CD4-positive, alpha-beta T cell treated with Interferon alpha-2 for 1 hour (primary cell): ENCODE measurements around the gene SPOUT1.

Experiments used
- DNase-seq, 2 donors: peaks; one replicate each; pipeline ENCODE4 v3.0.0-alpha.2; 2020 to 2022

The SPOUT1 gene

DNA sequence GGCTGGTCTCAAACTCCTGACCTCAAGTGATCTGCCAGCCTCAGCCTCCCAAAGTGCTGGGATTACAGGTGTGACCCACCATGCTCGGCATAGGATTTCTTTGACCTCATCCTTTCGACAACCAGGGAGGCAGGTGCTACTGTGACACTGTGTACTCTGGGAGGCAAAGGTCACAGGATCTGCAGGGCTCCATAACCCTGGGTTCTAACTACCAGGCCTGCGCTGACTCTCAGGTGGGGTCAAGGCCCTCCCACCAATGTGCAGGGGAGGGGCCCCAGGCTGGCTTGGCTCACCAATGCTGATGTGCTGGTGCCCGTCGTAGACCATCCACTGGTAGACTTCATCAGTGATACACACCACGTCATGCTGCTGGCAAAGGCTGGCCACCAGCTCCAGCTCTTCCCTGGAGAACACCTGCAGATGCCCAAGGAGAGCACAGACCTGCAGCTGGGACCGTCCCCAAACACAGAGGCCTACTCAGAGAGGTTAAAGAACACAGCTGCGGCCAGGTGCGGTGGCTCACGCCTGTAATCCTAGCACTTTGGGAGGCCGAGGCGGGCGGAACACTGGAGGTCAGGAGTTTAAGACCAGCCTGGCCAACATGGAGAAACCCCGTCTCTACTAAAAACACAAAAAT lies 7.0 kb upstream of the SPOUT1 start:
- DNase-seq = no peak

DNA sequence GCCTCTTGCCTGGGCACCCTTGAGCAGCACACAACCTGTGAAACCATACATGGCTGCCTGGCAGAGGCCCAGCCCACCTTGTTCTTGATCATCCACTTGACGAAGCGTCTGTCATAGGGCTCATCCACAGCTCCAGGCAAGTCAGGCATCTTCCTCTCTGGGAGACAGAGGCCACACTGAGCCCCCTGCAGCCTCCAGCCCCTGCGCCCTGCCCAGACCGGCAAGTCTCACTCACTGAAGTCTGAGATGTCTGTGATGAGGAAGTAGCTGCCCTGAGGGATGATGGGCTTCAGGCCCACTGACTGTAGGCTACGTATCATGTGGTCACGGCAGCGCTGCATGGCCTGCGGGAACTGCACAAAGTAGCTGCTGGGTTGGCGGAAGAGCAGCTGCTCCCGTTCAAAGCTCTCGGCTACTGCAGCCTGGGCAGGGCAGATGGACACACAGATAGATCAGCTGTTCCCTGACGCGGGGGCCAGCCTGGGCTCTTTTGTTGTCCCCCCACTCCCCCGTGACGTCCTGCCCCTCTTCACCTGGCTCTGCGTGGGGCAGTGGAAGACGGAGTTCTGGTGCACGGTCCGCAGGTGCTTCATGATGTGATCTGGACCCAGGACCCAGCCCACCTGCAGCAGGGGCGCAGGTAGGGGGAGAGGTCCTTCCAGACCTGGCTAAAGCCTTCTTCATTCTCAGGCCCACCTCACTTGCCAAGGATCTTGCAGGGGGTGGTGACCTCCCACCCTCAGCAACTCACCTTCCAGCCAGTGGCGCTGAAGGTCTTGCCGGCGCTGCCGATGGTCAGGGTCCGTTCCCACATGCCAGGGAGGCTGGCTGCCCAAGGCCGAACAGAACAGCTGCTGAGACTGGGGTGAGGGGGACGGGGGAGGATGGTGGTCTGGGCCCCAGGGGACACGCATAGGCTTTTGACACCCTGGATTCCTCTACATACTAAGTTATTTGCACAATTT lies 5.9 kb upstream of the SPOUT1 start:
- no peak for DNase-seq

DNA sequence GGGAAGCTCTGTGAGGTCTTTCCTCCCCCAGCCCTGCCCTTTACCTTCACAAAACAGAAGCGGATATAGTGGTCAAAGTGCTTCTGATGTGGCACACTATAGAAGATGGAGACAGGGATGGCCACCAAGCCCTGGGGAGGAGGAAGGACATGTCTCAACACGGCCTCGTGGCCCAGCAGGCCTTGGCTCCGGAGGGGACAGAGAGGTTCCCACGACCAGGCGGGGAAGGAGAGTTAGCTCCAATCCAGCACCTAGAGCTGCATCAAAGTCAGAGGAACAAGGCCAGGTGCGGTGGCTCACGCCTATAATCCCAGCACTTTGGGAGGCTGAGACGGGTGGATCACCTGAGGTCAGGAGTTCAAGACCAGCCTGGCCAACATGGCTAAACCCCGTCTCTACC lies 4.1 kb upstream of the SPOUT1 start:
- no peak for DNase-seq

DNA sequence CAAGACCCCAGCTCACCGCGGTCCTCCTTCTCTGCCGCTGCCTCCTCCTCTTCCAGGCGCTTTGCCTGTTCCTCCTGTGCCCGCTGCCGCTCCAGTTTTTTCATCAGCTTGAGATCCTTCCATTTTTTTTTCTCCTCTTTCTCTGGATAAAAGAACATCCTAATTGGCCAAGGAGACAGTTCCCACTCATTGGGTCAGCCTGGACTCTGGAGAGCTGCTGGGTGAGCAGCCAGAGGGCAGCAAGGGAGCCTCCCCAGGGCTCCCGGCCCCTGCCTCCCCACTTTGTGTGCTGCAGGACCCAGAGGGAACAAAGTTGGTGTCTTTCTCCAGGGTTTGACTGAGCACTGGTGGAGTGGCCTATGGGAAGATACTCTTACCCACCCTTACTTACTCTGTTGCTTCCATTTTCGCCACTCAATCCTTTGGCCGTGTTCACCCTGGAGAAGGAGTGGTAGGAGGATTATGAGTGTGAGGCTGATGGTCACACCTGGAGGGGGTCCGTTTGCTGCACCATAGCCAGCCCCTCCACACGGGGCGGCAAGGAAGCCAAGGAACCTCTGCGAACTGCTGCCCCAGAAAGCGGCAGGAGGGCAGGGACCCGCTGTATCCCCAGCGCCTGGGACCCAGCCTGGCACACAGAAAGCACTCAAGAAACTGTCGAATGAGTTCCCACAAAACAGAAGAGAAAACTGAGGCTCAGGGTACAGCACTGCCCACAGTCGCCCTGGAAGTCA lies 708 bp downstream of the SPOUT1 start:
- DNase-seq = no peak

DNA sequence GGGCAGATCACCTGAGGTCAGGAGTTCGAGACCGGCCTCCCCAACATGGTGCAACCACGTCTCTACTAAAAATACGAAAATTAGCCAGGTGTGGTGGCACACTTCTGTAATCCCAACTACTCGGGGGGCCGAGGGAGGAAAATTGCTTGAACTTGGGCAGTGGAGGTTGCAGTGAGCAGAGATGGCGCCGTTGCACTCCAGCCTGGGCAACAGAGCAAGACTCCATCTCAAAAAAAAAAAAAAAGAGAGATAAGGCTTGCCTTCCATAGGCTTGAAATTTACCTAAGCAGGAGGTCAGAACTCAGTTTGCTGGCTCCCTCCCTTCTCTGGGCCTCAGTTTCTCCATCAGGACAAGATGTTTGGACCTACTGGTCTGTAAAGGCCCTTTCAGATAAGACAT lies 1.3 kb downstream of the SPOUT1 start:
- no peak for DNase-seq

DNA sequence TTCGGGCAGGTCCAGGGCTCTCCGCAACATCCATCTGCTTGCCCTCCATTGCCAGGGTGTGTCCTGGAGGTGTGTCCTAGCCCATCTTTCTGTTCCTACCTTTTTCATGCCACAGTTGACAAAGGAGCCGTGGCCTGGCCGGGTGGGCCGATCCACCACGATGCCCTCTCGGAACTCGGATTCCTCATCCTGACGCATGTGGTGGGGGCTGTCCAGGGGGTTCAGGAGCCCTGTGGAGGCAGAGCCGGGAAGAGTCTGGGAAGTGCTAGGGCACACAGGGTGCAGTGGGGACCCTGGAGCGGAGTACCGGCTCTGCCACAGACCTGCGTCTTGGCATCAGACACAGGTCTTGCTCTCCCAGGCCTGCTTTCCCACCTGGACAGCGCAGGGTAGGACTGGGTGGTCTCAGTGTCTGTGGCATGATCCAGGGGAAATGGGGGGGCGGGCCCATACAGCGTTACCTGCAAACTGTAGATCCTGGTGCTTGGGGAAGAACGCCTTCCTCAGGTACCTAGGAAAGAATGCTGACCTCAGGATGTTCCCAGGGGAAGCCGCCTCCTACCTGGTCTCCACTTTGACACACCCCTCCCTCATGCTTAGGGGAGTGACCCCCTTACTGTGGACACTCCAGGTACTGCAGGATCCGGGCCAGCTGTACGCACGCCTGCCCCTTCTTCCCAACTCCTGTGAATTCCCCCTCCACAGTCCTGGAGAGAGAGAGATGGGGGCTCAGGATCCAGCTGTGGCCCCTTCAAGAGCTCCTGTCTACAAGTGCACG lies 3.5 kb downstream of the SPOUT1 start:
- no peak for DNase-seq

DNA sequence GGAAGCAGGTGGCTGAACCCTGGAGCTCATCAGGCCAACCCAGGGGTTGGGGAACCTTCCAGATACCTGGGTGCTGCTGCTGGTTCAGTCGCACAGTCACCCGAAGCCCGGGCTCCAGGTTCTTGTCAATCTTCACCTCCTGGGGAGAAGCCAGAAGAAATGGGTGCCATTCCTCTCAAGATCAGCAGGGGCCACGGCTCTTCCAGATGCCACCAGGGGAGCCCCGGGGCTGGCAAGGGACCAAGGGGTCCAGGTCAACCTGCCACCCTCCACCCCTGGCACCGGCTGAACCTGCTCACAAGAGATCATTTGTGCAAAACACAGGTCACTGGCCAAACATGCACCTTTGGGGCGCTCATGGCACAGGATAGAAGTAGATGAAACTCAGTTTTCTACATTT lies 4.7 kb downstream of the SPOUT1 start:
- DNase-seq = no peak

DNA sequence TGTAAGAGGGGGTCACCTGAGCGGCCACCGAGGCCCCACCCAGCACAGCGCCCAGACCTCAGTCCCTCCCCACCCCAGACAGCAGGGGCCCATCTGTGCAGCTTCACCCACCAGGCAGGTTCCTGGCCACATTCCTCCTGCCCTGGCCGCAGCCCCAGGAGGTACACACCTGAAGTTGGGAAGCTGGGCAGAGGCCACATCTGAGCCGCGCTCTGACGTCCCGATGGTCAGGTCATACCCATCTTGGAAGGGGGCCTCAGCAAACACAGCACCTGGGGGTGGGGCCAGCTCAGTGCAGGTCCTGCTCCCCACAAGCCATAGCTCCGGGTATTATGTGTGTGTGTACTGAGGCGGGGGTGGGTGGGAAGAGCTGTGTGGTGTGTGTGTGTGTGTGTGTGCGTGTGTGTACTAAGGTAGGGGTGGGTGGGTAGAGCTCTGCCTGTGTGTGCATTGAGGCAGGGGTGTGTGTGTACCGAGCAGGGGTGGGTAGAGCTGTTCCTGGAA lies 5.6 kb downstream of the SPOUT1 start:
- DNase-seq = no peak

DNA sequence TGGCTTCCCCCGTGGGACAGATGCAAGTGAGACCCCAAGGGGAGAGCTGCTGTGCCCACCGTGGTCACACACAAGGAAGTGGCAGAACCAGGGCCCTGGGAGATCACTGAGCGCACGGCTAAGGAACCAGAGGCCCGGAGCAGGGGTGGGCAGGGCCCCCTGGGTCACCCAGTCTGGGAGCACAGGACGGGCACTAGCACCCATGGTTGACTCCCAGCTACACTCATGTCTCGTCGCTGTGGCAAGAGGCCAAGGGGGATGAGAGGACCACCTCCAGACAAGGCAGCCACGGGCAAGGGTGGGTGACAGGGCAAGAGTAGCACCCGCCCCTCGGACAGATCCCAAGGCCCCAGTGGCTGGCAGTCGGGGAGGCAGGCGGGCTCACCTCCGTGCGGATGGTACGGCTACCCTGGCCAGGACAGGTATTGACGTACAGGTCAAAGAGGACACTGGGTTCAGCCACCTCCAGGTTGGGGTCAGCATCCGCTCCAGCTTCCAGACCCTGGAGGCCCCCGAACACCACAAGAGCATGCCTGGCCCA lies 6.2 kb downstream of the SPOUT1 start:
- DNase-seq = no peak

DNA sequence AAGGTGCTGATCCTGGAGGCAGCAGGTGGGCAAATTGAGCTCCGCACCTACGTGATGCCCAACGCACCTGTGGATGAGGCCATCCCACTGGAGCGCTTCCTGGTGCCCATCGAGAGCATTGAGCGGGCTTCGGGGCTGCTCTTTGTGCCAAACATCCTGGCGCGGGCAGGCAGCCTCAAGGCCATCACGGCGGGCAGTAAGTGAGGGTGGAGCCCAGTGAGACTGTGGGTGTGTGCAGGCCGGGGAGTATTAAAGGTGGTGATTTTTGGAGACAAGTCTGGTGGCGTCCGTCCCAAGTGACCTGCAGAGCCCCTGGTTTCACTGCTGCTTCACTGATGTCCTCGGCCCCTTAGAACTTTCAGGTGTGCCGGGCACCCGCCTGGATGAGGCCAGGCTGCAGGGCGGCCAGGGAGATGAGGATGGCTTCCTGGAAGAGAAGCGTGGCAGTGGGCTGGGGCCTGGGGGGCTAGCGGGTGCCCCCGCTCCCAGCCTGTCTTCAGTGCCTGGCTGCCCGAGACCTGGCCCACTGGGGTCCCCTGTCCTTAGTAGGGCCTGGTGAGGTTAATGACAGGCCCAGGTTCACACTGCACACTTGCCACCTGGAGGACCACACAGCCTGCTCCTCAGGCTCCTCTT lies 7.1 kb downstream of the SPOUT1 start:
- DNase-seq = no peak

DNA sequence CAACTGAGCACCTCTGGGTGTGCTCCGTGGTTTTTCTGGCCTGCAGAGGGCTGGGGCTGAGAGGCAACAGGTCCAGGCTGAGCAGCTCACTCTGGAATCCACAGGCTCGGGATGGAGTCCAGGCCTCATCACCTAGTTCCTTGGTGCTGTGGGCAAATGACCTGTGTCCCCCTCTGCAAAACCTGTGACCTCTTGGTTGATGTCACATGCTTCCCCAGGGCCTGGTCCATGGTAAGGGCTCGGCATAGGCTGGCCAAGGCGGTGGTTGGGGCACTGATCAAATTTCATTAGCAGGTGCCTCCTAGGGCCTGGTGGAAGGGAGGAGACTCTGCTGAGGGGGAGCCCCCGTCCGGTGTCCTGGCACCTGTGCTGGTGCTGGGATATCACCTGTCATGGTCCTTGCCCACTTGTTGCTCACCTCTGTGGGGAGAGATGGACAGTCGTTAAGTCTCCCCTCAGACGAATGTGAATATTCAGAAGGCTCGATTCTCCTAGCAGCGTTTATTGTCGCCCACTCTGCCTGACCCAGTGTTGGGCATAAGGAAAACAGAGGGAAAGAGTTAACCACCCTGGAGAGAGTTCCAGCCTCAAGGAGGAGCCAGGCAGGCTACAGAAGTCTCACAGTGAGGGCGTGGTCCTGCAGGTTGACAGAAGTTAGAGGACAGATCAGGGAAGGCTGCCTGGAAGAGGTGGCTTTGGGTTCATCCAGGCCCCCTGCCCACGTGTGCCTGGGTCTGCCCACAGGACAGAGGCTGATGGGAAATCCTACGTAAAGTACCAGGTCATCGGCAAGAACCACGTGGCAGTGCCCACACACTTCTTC lies 7.8 kb downstream of the SPOUT1 start:
- DNase-seq = no peak

DNA sequence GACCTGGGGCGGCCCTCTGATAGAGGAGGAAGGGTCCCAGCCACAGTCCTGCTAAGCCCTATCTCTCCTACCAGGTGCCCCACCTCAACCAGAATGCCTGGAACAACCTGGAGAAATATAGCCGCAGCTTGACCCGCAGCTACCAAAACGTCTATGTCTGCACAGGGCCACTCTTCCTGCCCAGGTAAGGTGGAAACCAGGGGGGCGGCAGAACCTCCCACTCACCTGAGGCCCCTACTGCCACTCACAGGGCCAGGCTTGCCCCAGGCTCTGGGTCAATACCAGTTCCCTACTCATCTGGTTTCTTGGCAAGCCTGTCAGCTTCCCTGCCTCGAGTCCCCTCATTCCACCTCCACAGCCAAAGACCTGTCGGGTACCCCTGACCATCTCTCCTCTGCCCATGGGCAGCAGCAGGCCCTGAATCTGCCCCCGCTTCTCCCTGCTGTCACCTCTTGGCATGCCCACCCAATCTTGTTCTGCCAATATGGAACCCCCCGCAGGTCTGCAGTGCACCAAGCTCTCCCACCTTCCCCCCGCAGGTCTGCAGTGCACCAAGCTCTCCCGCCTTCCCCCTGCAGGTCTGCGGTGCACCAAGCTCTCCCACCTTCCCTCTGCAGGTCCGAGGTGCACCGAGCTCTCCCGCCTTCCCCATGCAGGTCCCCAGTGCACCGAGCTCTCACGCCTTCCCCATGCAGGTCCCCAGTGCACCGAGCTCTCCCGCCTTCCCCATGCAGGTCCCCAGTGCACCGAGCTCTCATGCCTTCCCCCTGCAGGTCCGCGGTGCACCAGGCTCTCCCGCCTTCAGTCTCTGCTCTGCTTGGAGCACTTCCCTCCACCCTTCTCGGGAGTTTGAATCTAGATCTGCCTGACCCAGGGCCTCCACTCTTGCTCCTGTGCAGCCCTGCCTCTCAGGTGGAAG lies 8.7 kb downstream of the SPOUT1 start:
- DNase-seq = no peak

DNA sequence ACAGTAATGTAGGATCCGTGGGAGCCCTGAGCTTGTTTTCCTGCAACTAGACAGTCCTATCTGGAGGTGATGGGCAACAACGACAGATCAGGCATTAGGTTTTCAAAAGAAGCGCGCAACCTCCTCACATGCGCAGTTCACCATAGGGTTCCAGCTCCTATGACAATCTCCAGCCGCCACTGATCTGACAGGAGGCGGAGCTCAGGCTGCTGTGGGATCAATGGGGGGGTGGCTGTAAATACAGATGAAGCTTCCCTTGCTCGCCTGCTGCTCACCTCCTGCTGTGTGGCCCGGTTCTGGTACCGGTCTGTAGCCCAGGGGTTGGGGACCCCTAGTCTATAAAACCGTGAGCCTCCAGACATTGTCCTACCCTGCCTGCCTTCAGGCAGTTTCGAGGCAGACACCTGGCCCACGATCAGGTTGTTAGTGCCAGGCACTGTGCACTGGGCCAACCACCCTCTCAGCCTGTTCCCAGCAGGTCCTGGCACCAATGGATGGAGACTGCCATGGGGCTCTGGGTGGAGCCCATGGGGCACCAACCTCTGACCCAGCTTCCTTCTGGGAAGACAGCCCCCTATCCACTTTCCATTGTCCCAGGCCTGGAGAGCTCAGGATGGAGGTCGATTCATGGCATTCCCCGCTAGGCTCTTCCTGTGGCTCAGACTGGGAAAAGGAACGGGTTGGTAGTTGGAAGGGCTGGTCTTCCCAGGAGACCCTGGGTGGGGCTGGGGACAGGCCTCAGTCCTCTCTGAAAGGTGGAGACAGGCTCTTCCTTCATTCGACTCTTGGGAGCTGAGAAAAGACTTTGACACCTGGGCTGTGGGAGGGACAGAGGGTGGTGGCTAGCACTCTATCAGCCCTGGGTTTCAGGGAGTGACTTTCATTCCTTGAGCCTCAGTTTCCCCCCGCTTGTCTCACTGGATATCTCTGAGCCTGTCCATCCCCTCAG lies 9.6 kb downstream of the SPOUT1 start:
- DNase-seq = no peak

DNA sequence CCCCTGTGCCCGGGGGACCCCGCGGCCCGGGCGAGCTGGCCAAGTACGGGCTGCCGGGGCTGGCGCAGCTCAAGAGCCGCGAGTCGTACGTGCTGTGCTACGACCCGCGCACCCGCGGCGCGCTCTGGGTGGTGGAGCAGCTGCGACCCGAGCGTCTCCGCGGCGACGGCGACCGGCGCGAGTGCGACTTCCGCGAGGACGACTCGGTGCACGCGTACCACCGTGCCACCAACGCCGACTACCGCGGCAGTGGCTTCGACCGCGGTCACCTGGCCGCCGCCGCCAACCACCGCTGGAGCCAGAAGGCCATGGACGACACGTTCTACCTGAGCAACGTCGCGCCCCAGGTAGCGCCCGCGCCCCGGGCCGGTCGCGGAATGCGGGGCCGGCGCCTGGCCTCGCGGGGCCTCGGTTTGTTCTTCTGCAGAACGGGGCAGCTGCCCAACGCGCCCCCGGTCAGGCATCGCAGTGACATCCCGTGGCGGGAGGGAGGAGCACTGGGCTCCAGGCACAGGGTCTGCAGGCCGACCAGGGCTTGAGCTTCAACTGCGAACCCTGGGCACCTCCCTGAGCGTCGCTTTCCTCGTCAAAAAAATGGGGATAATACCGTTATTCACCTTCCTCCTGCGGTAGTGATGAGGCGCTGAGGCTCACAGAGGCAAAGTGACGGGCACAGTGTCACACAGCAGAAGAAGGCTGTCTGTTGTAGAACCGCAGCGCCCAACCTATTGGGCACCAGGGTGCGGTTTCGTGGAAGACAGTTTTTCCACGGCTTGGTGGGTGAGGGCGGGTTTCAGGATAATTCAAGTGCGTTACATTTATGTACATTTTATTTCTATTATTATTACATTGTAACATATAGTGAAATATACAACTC lies 10.5 kb downstream of the SPOUT1 start:
- peak; percentile 21 to 46 for DNase-seq

DNA sequence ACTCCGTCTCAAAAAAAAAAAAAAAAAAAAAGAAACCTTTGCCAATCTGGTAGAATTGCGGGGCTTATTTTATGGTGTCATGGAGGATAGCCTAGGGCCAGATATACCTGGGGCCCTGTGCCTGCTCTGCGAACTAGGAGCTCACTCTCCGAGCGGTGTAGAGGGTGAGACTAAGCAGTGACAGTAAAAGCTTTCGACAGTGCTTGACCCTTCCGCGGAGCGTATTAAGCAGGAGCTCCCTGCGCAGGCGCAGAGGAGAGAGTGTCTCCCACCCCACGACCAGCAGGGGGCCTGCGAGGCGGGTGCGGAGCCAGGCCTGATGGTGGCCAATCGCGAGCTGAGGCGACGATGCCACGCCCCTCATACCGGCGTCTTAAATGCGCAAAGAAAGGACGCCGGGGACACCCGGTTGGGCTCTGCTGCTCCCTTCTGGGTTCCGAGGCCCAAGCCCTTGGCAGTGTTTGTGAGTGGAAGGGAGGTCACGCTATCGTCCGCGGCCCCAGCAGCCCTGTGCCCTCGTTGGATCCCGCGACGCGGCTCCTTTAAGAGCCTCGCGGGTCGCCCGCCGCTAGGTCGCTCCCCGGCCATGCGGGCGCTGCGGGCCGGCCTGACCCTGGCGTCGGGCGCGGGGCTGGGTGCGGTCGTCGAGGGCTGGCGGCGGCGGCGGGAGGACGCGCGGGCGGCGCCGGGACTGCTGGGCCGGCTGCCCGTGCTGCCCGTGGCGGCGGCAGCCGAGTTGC lies 11.3 kb downstream of the SPOUT1 start, which contains the start of gene ENDOG:
ENDOG (plus strand) TSS at position 402 of the 740 bp plus-strand sequence; CDS start at position 587, 185 bp downstream.
- DNase-seq = peak; percentile 97 to 98

DNA sequence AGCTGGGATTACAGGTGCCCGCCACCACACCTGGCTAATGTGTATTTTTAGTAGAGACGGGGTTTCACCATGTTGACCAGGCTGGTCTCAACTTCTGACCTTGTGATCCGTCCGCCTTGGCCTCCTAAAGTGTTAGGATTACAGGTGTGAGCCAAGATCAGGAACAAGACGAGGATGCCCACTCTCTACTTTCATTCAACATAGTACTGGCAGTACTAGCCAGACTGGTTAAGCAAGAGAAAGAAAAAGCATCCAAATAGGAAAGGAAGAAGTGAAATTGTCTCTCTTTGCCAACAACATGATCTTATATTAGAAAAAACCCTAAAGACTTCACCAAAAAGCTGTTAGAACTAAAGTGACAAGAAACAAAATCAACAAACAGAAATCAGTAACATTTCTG lies 18.7 kb downstream of the SPOUT1 start:
- DNase-seq = no peak

DNA sequence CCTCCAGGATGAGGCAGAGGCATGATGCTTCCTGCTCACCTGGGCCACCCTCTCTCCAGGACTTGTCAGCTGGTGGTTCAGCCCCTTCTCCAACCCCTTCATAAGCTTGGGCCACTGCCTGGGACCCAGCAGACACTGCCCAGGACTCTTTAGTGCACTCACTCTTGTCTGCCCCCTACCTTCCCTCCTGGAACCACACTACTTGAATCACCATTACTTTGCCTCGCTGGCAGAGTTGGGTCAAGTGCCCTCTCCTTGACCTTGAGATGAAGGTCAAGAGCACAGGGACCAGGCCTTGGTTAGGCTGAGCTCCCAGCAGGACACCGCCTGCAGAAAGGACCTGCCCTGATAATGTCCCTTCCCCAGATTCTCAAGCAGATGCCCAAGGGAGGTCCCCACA lies 19.8 kb downstream of the SPOUT1 start:
- no peak for DNase-seq
